ENCODE data around the gene ZNF324.
"Not testable (repeated sequence)": the region's sequence is repeated elsewhere in the genome, so short reads cannot be mapped to it uniquely, and the experiment has no call there.

The ZNF324 gene

DNA sequence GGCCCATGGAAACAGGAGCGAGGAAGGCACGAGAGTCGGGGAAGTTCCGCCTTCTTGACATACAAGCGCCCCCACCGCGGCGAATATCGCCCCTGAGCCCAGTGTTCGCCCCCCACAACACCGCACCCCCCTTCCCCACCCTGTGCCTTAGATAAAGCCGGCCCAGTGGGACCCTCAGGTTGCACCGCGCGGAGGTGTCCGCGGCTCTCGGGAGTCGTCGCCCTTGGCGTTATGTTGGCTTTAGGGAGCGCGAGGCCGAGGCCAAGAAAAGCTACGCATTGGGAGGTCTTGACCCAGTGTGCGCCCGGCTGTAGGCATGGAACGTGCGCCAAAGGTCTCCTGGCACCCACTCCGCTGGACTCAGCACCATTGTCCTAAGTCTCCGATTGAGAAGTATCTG, 26.3 kb upstream of the ZNF324 start:
- ChIA-PET CTCF (no interaction called here), POLR2A (interaction anchor here (0.8 to 1.0 kb wide), 5 partner anchors 11 to 79 kb away, joined by 3 to 5 read pairs (median 3); partner anchors contain the start of genes ZBTB45 and ZNF584)
- no peak for DNase-seq (ENCODE audit: low read depth, low spot score)
- TF ChIP-seq CTCF (IDR thresholded peaks at IDR 0.05; ENCODE audit: insufficient read depth, low read length, missing control alignments): no peak
- peak overlapping the region; percentile 92 for H3K4me3 ChIP-seq (ENCODE audit: low read depth, low read length)

DNA sequence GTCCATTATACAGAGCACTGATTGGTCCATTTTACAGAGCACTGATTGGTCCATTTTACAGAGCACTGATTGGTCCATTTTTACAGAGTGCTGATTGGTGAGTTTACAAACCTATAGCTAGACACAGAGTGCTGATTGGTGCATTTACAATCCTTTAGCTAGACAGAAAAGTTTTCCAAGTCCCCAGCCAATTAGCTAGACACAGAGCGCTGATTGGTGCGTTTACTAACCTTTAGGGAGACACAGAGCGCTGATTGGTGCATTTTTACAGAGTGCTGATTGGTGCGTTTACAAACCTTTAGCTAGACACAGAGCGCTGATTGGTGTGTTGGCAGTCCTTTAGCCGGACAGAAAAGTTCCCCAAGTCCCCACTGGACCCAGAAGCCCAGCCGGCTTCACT, 23.9 kb upstream of the ZNF324 start:
- DNase-seq (ENCODE audit: low read depth, low spot score); H3K4me3 ChIP-seq (ENCODE audit: low read depth, low read length); POLR2A ChIA-PET; CTCF ChIA-PET: not testable (repeated sequence)

DNA sequence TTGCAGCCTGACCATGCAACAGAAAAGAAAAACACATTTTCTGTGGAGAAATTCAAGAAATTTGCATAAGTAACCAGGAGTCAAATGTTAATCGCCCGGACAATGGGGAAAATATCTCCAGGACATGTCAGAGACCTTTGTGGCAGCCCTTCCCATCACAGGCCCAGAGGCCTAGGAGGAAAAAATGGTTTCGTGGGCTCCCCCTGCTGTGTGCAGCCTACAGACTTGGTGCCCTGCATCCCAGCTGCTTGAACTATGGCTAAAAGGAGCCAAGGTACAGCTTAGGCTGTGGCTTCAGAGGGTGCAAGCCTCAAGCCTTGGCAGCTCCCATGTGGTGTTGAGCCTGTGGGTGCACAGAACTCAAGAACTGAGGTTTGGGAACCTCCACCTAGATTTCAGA, 18.0 kb upstream of the ZNF324 start:
- CTCF ChIA-PET; POLR2A ChIA-PET; H3K4me3 ChIP-seq (ENCODE audit: low read depth, low read length): not testable (repeated sequence)

DNA sequence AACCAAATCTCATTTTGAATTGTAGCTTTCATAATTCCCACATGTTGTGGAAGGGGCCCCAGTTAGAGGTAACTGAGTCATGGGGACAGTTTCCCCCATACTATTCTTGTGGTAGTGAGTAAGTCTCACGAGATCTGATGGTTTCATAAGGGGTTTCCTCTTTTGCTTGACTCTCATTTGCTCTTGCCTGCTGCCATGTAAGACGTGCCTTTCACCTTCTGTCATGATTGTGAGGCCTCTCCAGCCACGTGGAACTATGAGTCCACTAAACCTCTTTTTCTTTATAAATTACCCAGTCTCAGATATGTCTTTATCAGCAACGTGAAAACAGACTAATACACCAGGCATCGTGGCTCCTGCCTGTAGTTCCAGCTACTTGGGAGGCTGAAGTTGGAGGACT, 16.9 kb upstream of the ZNF324 start:
- POLR2A ChIA-PET; H3K4me3 ChIP-seq (ENCODE audit: low read depth, low read length); CTCF ChIA-PET; DNase-seq (ENCODE audit: low read depth, low spot score): not testable (repeated sequence)

More for the DNA sequence above, 18.0 kb upstream of the ZNF324 start:
- not testable (repeated sequence) for DNase-seq (ENCODE audit: low read depth, low spot score)

GRCh38 chr19:58450856-58451357, 16.0 kb upstream of the ZNF324 start:
- no peak for TF ChIP-seq CTCF (IDR thresholded peaks at IDR 0.05; ENCODE audit: insufficient read depth, low read length, missing control alignments)
- peak overlapping the region; percentile 71 for H3K4me3 ChIP-seq (ENCODE audit: low read depth, low read length)
- no peak for DNase-seq (ENCODE audit: low read depth, low spot score)
- CTCF ChIA-PET: interaction anchor here (1.3 kb wide), 1 partner anchor 9 kb away, joined by 3 read pairs; no protein-coding TSS in a partner anchor
- POLR2A ChIA-PET: no interaction called here

GRCh38 chr19:58451358-58452101, 15.3 kb upstream of the ZNF324 start, which contains the start of gene ZNF324B:
ZNF324B (plus strand) TSS chr19:58451622; CDS start chr19:58453702, 2,080 bp downstream.
- H3K4me3 ChIP-seq (ENCODE audit: low read depth, low read length): peak within 1 kb of the TSS; percentile 71
- CTCF ChIA-PET: interaction anchor here (1.0 to 1.3 kb wide), 2 partner anchors 8 to 17 kb away, joined by 3 read pairs; no protein-coding TSS in a partner anchor
- POLR2A ChIA-PET: no interaction called here
- DNase-seq (ENCODE audit: low read depth, low spot score): peak; percentile 57
- TF ChIP-seq CTCF (IDR thresholded peaks at IDR 0.05; ENCODE audit: insufficient read depth, low read length, missing control alignments): no peak

- CTCF ChIA-PET: no interaction called here
- H3K4me3 ChIP-seq (ENCODE audit: low read depth, low read length): no peak overlapping the region
- POLR2A ChIA-PET: no interaction called here
- no peak for DNase-seq (ENCODE audit: low read depth, low spot score)
- no peak for TF ChIP-seq CTCF (IDR thresholded peaks at IDR 0.05; ENCODE audit: insufficient read depth, low read length, missing control alignments)
These were observed 13.1 kb upstream of the ZNF324 start for GRCh38 chr19:58453743-58454142.

DNA sequence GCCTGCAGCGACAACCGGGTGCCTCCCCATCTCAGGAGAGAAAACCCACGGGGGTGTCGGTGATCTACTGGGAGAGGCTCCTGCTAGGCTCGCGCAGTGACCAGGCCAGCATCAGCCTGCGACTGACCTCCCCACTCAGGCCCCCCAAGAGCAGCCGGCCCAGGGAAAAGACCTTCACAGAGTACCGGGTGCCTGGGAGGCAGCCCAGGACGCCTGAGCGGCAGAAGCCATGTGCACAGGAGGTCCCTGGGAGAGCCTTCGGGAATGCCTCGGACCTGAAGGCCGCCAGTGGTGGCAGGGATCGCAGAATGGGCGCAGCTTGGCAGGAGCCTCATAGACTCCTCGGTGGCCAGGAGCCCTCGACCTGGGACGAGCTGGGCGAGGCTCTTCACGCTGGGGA, 11.6 kb upstream of the ZNF324 start:
- TF ChIP-seq CTCF (IDR thresholded peaks at IDR 0.05; ENCODE audit: insufficient read depth, low read length, missing control alignments): no peak
- CTCF ChIA-PET: no interaction called here
- POLR2A ChIA-PET: no interaction called here
- H3K4me3 ChIP-seq (ENCODE audit: low read depth, low read length): no peak overlapping the region
- DNase-seq (ENCODE audit: low read depth, low spot score): no peak
